WTC11 (cell line): ENCODE data around the gene FHOD3. TPM values are rescaled to one million over a fixed set of nuclear protein-coding genes. Genes with fewer than 3 reads are reported as not detected.

ENCODE experiments used
- ATAC-seq: fragments of 200-7000 bp; cut with Tn5 transposase; 2 replicates; pipeline ENCODE4 v1.10.0; 2021; ENCODE audit warnings: mild to moderate bottlenecking, moderate library complexity
- CTCF ChIA-PET: fragments of 300-600 bp; sonication (Branson Sonifier 250); formaldehyde crosslinking; loops from one replicate; lab custom pipeline; 2021; ENCODE audit warnings: antibody characterized with exemption; lab: Charles Lee
- POLR2A ChIA-PET: fragments of 350-600 bp; sonication (Branson Sonifier 250); formaldehyde crosslinking; loops from one replicate; lab custom pipeline; 2021; ENCODE audit warnings: antibody characterized with exemption; lab: Charles Lee
- DNase-seq: peaks from one replicate; pipeline ENCODE4 v3.0.0; 2021; ENCODE audit warnings: low spot score
- H3K27ac Mint-ChIP-seq: 2 replicates; pipeline ENCODE4 v1.8.0; 2021; ENCODE audit warnings: mixed read lengths
- H3K27me3 Mint-ChIP-seq: 2 replicates; pipeline ENCODE4 v1.8.0; 2021; ENCODE audit warnings: low read depth, mild to moderate bottlenecking, moderate library complexity, mixed read lengths
- H3K36me3 Mint-ChIP-seq: 2 replicates; pipeline ENCODE4 v1.8.0; 2021; ENCODE audit warnings: mixed read lengths
- H3K4me1 Mint-ChIP-seq: 2 replicates; pipeline ENCODE4 v1.8.0; 2022; ENCODE audit warnings: mixed read lengths
- H3K4me3 Mint-ChIP-seq: 2 replicates; pipeline ENCODE4 v1.8.0; 2021; ENCODE audit warnings: mild to moderate bottlenecking, moderate library complexity, mixed read lengths
- H3K9me3 Mint-ChIP-seq: 2 replicates; pipeline ENCODE4 v1.8.0; 2021; ENCODE audit warnings: mixed read lengths
- CREB1 ChIP-seq: sonication (generic); formaldehyde crosslinking; IDR thresholded peaks from 2 replicates; pipeline ENCODE4 v1.8.0; 2023; ENCODE audit warnings: mild to moderate bottlenecking, missing genetic modification reagents
- ESRRA ChIP-seq: sonication (generic); formaldehyde crosslinking; IDR thresholded peaks from 2 replicates; pipeline ENCODE4 v1.8.1; 2022; ENCODE audit warnings: mild to moderate bottlenecking, missing genetic modification reagents, borderline replicate concordance
- ETV6 ChIP-seq: sonication (generic); formaldehyde crosslinking; IDR thresholded peaks from 2 replicates; pipeline ENCODE4 v1.8.1; 2022; ENCODE audit warnings: mild to moderate bottlenecking, missing genetic modification reagents
- FOXJ3 ChIP-seq: sonication (generic); formaldehyde crosslinking; IDR thresholded peaks from 2 replicates; pipeline ENCODE4 v1.9.0; 2021; ENCODE audit warnings: missing genetic modification reagents, mild to moderate bottlenecking, borderline replicate concordance
- FOXK1 ChIP-seq: sonication (generic); formaldehyde crosslinking; IDR thresholded peaks from 2 replicates; pipeline ENCODE4 v1.8.0; 2022; ENCODE audit warnings: mild to moderate bottlenecking, moderate library complexity, missing genetic modification reagents
- FOXP1 ChIP-seq: sonication (generic); formaldehyde crosslinking; IDR thresholded peaks from 2 replicates; pipeline ENCODE4 v1.8.0; 2022; ENCODE audit warnings: missing genetic modification reagents, mild to moderate bottlenecking, moderate library complexity, borderline replicate concordance
- GABPB1 ChIP-seq: sonication (generic); formaldehyde crosslinking; IDR thresholded peaks from 2 replicates; pipeline ENCODE4 v1.8.1; 2023; ENCODE audit warnings: mild to moderate bottlenecking, missing genetic modification reagents
- IRF2 ChIP-seq: sonication (generic); formaldehyde crosslinking; IDR thresholded peaks from 2 replicates; pipeline ENCODE4 v1.8.0; 2022; ENCODE audit warnings: low read depth, missing genetic modification reagents, borderline replicate concordance
- NFE2L1 ChIP-seq: sonication (generic); formaldehyde crosslinking; IDR thresholded peaks from 2 replicates; pipeline ENCODE4 v1.8.1; 2023; ENCODE audit warnings: missing genetic modification reagents
- NFYB ChIP-seq: sonication (generic); formaldehyde crosslinking; conservative IDR thresholded peaks from 2 replicates; pipeline ENCODE4 v1.8.0; 2022; ENCODE audit warnings: low read depth, missing genetic modification reagents
- NR2C2 ChIP-seq: sonication (generic); formaldehyde crosslinking; IDR thresholded peaks from 2 replicates; pipeline ENCODE4 v1.8.0; 2022; ENCODE audit warnings: mild to moderate bottlenecking, missing genetic modification reagents
- SOX15 ChIP-seq: fragments of 250-450 bp; sonication (Bioruptor Pico); IDR thresholded peaks from 2 replicates; pipeline ENCODE4 v1.9.0; 2021; ENCODE audit warnings: mild to moderate bottlenecking
- TCF7 ChIP-seq: sonication (generic); formaldehyde crosslinking; IDR thresholded peaks from 2 replicates; pipeline ENCODE4 v1.8.0; 2022; ENCODE audit warnings: mild to moderate bottlenecking, low read depth, missing genetic modification reagents, moderate library complexity
- TP53 ChIP-seq: sonication (generic); formaldehyde crosslinking; IDR thresholded peaks from 2 replicates; pipeline ENCODE4 v1.8.1; 2023; ENCODE audit warnings: mild to moderate bottlenecking, missing genetic modification reagents
- ZNF396 ChIP-seq: fragments of 250-450 bp; sonication (Bioruptor Pico); IDR thresholded peaks from 2 replicates; pipeline ENCODE4 v1.8.0; 2021; ENCODE audit warnings: mild to moderate bottlenecking, moderate library complexity, borderline replicate concordance
- total RNA-seq: library from RNA; stranded (reverse); gene quantifications from 3 replicates; pipeline ENCODE4 v1.2.3, GENCODE V29; 2021
- TF ChIP-seq, protein P1 (sequence below): fragments of 250-450 bp; sonication (Bioruptor Pico); IDR thresholded peaks from 2 replicates; pipeline ENCODE4 v1.9.0; 2021; ENCODE audit warnings: mild to moderate bottlenecking, borderline replicate concordance
- TF ChIP-seq, protein P2 (sequence below): sonication (generic); formaldehyde crosslinking; IDR thresholded peaks from 2 replicates; pipeline ENCODE4 v1.8.1; 2022; ENCODE audit warnings: low read depth, mild to moderate bottlenecking, moderate library complexity, missing genetic modification reagents, borderline replicate concordance
- TF ChIP-seq, protein P3 (sequence below): fragments of 250-450 bp; sonication (Bioruptor Pico); IDR thresholded peaks from 2 replicates; pipeline ENCODE4 v1.9.0; 2021; ENCODE audit warnings: moderate library complexity, mild to moderate bottlenecking, inconsistent platforms, borderline replicate concordance
- TF ChIP-seq, protein P4 (sequence below): fragments of 250-450 bp; sonication (Bioruptor Pico); IDR thresholded peaks from 2 replicates; pipeline ENCODE4 v1.8.0; 2021; ENCODE audit warnings: mild to moderate bottlenecking
- TF ChIP-seq, protein P5 (sequence below): sonication (generic); formaldehyde crosslinking; IDR thresholded peaks from 2 replicates; pipeline ENCODE4 v1.8.0; 2023; ENCODE audit warnings: mild to moderate bottlenecking, missing genetic modification reagents
- TF ChIP-seq, protein P6 (sequence below): sonication (generic); formaldehyde crosslinking; IDR thresholded peaks from 2 replicates; pipeline ENCODE4 v1.8.1; 2023; ENCODE audit warnings: mild to moderate bottlenecking, missing genetic modification reagents

Gene FHOD3
- total RNA-seq, 1 experiment from 2014 or later = 3.8 TPM

DNA sequence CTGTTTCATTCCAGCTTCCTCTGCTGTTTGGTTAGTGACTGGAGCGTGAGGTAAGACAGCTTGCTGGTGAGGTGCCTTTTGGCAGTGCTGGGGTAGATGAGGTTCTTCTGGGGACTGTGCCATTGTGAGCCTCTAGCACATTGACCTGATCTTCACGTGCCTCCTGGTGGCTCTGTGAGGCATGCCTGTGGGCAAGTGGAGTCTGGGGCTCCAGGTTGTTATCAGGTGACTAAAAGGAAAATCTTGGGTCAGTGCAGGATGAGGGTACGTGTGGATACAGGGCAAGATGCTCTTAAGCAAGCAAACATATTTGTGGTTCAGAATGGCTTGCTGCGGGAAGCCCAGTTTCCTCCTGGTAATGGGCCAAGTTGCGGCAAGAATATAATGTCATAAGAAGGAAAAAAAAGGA, 75.4 kb downstream of the FHOD3 start:
- ATAC-seq = peak; percentile 43
- Mint-ChIP-seq H3K9me3 (peaks cover 14% of the 10 kb centered on the region), H3K27ac (no peak overlapping the region), H3K4me1 (peaks cover 2% of the 10 kb centered on the region; the same call in 1 of the 2 replicates), H3K4me3 (no peak overlapping the region), H3K36me3 (no peaks in the 10 kb centered on the region), H3K27me3 (no peaks in the 10 kb centered on the region)
- no peak for TF ChIP-seq SOX15 (CRISPR knock-in tag)
- TF ChIP-seq, protein P1, sequence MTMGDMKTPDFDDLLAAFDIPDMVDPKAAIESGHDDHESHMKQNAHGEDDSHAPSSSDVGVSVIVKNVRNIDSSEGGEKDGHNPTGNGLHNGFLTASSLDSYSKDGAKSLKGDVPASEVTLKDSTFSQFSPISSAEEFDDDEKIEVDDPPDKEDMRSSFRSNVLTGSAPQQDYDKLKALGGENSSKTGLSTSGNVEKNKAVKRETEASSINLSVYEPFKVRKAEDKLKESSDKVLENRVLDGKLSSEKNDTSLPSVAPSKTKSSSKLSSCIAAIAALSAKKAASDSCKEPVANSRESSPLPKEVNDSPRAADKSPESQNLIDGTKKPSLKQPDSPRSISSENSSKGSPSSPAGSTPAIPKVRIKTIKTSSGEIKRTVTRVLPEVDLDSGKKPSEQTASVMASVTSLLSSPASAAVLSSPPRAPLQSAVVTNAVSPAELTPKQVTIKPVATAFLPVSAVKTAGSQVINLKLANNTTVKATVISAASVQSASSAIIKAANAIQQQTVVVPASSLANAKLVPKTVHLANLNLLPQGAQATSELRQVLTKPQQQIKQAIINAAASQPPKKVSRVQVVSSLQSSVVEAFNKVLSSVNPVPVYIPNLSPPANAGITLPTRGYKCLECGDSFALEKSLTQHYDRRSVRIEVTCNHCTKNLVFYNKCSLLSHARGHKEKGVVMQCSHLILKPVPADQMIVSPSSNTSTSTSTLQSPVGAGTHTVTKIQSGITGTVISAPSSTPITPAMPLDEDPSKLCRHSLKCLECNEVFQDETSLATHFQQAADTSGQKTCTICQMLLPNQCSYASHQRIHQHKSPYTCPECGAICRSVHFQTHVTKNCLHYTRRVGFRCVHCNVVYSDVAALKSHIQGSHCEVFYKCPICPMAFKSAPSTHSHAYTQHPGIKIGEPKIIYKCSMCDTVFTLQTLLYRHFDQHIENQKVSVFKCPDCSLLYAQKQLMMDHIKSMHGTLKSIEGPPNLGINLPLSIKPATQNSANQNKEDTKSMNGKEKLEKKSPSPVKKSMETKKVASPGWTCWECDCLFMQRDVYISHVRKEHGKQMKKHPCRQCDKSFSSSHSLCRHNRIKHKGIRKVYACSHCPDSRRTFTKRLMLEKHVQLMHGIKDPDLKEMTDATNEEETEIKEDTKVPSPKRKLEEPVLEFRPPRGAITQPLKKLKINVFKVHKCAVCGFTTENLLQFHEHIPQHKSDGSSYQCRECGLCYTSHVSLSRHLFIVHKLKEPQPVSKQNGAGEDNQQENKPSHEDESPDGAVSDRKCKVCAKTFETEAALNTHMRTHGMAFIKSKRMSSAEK (CRISPR knock-in tag) = no peak
- TF ChIP-seq CREB1 = no peak
- TF ChIP-seq, protein P2, sequence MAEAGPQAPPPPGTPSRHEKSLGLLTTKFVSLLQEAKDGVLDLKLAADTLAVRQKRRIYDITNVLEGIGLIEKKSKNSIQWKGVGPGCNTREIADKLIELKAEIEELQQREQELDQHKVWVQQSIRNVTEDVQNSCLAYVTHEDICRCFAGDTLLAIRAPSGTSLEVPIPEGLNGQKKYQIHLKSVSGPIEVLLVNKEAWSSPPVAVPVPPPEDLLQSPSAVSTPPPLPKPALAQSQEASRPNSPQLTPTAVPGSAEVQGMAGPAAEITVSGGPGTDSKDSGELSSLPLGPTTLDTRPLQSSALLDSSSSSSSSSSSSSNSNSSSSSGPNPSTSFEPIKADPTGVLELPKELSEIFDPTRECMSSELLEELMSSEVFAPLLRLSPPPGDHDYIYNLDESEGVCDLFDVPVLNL (CRISPR knock-in tag) = no peak
- no peak for TF ChIP-seq IRF2 (CRISPR knock-in tag)
- TF ChIP-seq, protein P3, sequence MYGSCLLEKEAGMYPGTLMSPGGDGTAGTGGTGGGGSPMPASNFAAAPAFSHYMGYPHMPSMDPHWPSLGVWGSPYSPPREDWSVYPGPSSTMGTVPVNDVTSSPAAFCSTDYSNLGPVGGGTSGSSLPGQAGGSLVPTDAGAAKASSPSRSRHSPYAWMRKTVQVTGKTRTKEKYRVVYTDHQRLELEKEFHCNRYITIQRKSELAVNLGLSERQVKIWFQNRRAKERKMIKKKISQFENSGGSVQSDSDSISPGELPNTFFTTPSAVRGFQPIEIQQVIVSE (CRISPR knock-in tag) = no peak
- TF ChIP-seq ESRRA (CRISPR knock-in tag) = no peak
- CTCF ChIA-PET = no interaction called here
- no peak for DNase-seq
- POLR2A ChIA-PET = no interaction called here

DNA sequence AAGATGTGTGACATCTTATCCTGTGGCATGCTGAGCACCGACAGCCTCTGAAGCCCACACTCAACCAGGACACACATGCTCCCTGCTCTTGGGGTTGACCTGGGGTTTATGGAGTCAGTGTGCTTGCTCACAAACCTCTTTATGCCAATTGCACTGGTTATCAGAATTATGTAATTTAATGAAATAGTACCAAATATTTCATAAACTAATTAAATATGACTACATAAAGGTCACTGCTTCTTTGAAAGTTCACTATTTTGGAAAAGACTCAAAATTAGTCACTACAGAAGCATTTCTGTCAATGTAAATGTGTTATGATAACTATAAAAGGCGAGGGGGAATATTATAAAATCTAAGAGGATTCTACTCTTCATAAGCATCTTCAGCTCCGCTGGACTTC, 76.7 kb downstream of the FHOD3 start:
- Mint-ChIP-seq H3K4me1 (peaks cover 2% of the 10 kb centered on the region; the same call in 1 of the 2 replicates), H3K27ac (no peak overlapping the region), H3K4me3 (no peak overlapping the region), H3K27me3 (no peaks in the 10 kb centered on the region), H3K9me3 (peaks cover 14% of the 10 kb centered on the region), H3K36me3 (no peaks in the 10 kb centered on the region)
- POLR2A ChIA-PET = no interaction called here
- CTCF ChIA-PET = interaction anchor here (0.6 kb wide), 1 partner anchor 1809 kb away, joined by 3 read pairs; no protein-coding TSS in a partner anchor
- ATAC-seq (no peak), DNase-seq (no peak)
- TF ChIP-seq, protein P4, sequence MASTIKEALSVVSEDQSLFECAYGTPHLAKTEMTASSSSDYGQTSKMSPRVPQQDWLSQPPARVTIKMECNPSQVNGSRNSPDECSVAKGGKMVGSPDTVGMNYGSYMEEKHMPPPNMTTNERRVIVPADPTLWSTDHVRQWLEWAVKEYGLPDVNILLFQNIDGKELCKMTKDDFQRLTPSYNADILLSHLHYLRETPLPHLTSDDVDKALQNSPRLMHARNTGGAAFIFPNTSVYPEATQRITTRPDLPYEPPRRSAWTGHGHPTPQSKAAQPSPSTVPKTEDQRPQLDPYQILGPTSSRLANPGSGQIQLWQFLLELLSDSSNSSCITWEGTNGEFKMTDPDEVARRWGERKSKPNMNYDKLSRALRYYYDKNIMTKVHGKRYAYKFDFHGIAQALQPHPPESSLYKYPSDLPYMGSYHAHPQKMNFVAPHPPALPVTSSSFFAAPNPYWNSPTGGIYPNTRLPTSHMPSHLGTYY (CRISPR knock-in tag) = no peak
- TF ChIP-seq FOXP1 (CRISPR knock-in tag) (no peak), ETV6 (CRISPR knock-in tag) (no peak), NR2C2 (no peak), ZNF396 (no peak), GABPB1 (CRISPR knock-in tag) (no peak), TCF7 (no peak), TP53 (no peak), FOXK1 (CRISPR knock-in tag) (no peak), SOX15 (CRISPR knock-in tag) (no peak), NFYB (CRISPR knock-in tag) (no peak), FOXJ3 (CRISPR knock-in tag) (no peak), NFE2L1 (CRISPR knock-in tag) (no peak)
- TF ChIP-seq, protein P5, sequence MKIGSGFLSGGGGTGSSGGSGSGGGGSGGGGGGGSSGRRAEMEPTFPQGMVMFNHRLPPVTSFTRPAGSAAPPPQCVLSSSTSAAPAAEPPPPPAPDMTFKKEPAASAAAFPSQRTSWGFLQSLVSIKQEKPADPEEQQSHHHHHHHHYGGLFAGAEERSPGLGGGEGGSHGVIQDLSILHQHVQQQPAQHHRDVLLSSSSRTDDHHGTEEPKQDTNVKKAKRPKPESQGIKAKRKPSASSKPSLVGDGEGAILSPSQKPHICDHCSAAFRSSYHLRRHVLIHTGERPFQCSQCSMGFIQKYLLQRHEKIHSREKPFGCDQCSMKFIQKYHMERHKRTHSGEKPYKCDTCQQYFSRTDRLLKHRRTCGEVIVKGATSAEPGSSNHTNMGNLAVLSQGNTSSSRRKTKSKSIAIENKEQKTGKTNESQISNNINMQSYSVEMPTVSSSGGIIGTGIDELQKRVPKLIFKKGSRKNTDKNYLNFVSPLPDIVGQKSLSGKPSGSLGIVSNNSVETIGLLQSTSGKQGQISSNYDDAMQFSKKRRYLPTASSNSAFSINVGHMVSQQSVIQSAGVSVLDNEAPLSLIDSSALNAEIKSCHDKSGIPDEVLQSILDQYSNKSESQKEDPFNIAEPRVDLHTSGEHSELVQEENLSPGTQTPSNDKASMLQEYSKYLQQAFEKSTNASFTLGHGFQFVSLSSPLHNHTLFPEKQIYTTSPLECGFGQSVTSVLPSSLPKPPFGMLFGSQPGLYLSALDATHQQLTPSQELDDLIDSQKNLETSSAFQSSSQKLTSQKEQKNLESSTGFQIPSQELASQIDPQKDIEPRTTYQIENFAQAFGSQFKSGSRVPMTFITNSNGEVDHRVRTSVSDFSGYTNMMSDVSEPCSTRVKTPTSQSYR (CRISPR knock-in tag) = no peak
- TF ChIP-seq, protein P6, sequence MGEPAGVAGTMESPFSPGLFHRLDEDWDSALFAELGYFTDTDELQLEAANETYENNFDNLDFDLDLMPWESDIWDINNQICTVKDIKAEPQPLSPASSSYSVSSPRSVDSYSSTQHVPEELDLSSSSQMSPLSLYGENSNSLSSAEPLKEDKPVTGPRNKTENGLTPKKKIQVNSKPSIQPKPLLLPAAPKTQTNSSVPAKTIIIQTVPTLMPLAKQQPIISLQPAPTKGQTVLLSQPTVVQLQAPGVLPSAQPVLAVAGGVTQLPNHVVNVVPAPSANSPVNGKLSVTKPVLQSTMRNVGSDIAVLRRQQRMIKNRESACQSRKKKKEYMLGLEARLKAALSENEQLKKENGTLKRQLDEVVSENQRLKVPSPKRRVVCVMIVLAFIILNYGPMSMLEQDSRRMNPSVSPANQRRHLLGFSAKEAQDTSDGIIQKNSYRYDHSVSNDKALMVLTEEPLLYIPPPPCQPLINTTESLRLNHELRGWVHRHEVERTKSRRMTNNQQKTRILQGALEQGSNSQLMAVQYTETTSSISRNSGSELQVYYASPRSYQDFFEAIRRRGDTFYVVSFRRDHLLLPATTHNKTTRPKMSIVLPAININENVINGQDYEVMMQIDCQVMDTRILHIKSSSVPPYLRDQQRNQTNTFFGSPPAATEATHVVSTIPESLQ (CRISPR knock-in tag) = no peak
